ENCODE results near the gene FXYD6. TPM values are rescaled to one million over a fixed set of nuclear protein-coding genes. Genes with fewer than 3 reads are reported as not detected.
A peak's percentile ranks its signal among the peaks of the same experiment; 100 is the strongest.

FXYD6 gene
- total and polyA plus RNA-seq, 2 of the 8 experiments (the other 6 are each of a cell fraction or from before 2014, with no cell fraction given), result 44.6 to 117 TPM

DNA sequence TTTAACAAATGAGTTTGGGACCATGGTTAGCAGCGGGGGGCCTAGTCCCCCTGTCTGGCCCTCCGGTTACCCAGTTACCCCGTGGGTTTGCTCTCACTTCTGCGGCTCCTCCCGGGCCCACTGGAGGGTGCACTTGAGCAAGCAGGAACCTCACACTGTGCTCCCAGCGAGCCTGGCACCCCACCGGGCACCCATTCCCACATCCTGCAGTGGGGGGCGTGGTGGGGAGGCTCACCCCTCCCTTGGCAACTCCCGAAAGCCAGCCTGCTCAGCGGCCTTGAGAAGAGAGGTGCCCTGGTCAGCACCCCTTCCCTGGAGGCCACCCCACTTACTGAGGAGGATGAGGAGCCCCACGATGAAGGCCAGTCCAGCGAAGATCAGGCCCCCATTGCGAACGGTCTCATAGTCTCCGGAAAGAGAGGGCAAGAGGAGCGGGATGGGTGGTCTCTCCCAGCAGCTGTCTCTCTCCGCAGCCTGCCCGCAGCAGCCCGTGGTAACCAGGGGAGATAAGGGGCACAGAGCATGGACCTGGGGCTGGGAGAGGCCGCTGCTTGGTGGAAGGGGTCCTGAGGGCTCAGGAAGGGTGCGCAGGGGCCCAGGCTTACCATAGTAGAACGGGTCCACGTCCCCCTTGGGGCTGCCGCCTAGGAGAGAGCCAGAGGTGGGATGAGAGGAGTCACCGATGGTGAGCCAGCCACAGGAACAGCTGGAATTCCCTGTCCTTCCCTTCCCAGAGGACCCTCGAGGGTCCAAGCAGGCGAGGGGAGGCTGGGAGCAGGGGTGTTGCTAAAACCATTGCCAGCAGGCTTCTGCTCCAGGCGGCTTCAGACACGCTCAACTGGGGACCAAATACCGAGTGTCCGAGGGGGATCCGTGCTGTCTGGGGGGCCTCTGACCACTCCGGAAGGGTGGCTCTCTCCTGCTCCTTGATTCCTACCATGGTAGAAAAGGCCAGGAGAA is 54.1 kb downstream of the FXYD6 start:
- Histone ChIP-seq H2BK20ac (ENCODE audit: low read length) (no peak overlapping the region), H2AFZ (ENCODE audit: low read length) (no peak overlapping the region), H3K79me2 (ENCODE audit: control insufficient read depth in 1 of 2, insufficient read depth in 2 of 2, low read length in 2 of 2) (no peaks in the 10 kb centered on the region), H3K23me2 (ENCODE audit: low read depth, low read length) (no peaks in the 10 kb centered on the region; the same call in 1 of the 2 replicates), H3K27ac (ENCODE audit: low read depth, low read length) (no peak overlapping the region), H2AK5ac (ENCODE audit: low read depth, low read length) (no peak overlapping the region; the same call in 1 of the 2 replicates), H3K9ac (replicated peaks in 1 of 4; ENCODE audit: extremely low read depth in 1 of 4, low read depth in 3 of 4, low read length in 3 of 4) (no peak overlapping the region), H3K4me2 (ENCODE audit: insufficient read depth in 1 of 2, low read depth in 2 of 2, low read length in 2 of 2) (no peak overlapping the region), H3K4me1 (replicated peaks in 1 of 4; ENCODE audit: control insufficient read depth in 3 of 4, insufficient read depth in 4 of 4, low read length in 3 of 4) (peaks cover 0 to 32% (median 19%) of the 10 kb centered on the region in 4 experiments; a peak in 6 of 7 replicates), H2BK120ac (replicated peaks; ENCODE audit: low read depth, low read length) (no peak overlapping the region), H2BK12ac (ENCODE audit: low read depth, low read length) (peak overlapping the region; percentile 80; the same call in 1 of the 2 replicates), H3K9me3 (ENCODE audit: insufficient read depth in 2 of 2, low read depth in 1 of 2, low read length in 1 of 2) (no peaks in the 10 kb centered on the region), H4K91ac (replicated peaks; ENCODE audit: insufficient read length, low read length) (peak overlapping the region; percentile 29), H3K23ac (ENCODE audit: insufficient read length) (no peak overlapping the region), H2BK15ac (ENCODE audit: low read length) (peak overlapping the region; percentile 81; the same call in 1 of the 2 replicates), H3K18ac (ENCODE audit: extremely low read depth, low read length) (peak overlapping the region; percentile 78), H3K4me3 (ENCODE audit: extremely low read depth in 1 of 4, insufficient read depth in 2 of 4, low read depth in 3 of 4, low read length in 4 of 4) (no peak overlapping the region), H3K56ac (replicated peaks; ENCODE audit: insufficient read length, low read depth, low read length) (no peak overlapping the region), H2BK5ac (ENCODE audit: low read depth, low read length) (peak overlapping the region; percentile 81), H3K14ac (ENCODE audit: insufficient read length) (no peak overlapping the region), H3K79me1 (ENCODE audit: low read depth, low read length) (no peaks in the 10 kb centered on the region), H3K27me3 (replicated peaks in 1 of 4; ENCODE audit: control insufficient read depth in 3 of 4, extremely low read depth in 1 of 4, insufficient read depth in 3 of 4, low read length in 3 of 4) (no peaks in the 10 kb centered on the region; a peak in 1 of 7 replicates), H4K5ac (ENCODE audit: insufficient read length, low read depth, low read length) (no peak overlapping the region), H3K36me3 (ENCODE audit: control insufficient read depth in 2 of 4, insufficient read depth in 4 of 4, low read length in 3 of 4) (no peaks in the 10 kb centered on the region), H3K4ac (replicated peaks; ENCODE audit: insufficient read length, low read depth, low read length) (no peak overlapping the region), H4K8ac (ENCODE audit: extremely low read depth, insufficient read depth, low read length) (peak overlapping the region; percentile 38; the same call in 1 of the 2 replicates), H4K20me1 (replicated peaks in 1 of 2; ENCODE audit: control insufficient read depth in 1 of 2, insufficient read depth in 2 of 2, low read length in 2 of 2) (no peaks in the 10 kb centered on the region)
- POLR2A ChIA-PET (ENCODE audit: partially characterized antibody), result interaction anchor here (0.9 kb wide), 1 partner anchor 124 kb away, joined by 3 read pairs; no protein-coding TSS in a partner anchor
- DNase-seq (ENCODE audit: low read depth in 1 of 2, low spot score in 2 of 2), result peak in 1 of 2 experiments; percentile 80
- TF ChIP-seq SAP30 (IDR thresholded peaks at IDR 0.05; ENCODE audit: insufficient read depth, insufficient replicate concordance, low read length), result no peak
- TF ChIP-seq FOSL1 (IDR thresholded peaks at IDR 0.05; ENCODE audit: insufficient read depth, low read depth, low read length), result no peak
- TF ChIP-seq, protein P1, sequence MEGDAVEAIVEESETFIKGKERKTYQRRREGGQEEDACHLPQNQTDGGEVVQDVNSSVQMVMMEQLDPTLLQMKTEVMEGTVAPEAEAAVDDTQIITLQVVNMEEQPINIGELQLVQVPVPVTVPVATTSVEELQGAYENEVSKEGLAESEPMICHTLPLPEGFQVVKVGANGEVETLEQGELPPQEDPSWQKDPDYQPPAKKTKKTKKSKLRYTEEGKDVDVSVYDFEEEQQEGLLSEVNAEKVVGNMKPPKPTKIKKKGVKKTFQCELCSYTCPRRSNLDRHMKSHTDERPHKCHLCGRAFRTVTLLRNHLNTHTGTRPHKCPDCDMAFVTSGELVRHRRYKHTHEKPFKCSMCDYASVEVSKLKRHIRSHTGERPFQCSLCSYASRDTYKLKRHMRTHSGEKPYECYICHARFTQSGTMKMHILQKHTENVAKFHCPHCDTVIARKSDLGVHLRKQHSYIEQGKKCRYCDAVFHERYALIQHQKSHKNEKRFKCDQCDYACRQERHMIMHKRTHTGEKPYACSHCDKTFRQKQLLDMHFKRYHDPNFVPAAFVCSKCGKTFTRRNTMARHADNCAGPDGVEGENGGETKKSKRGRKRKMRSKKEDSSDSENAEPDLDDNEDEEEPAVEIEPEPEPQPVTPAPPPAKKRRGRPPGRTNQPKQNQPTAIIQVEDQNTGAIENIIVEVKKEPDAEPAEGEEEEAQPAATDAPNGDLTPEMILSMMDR (IDR thresholded peaks at IDR 0.05; ENCODE audit: control extremely low read depth in 1 of 3, insufficient read depth in 1 of 3, low read depth in 1 of 3, low read length in 3 of 3), result peak in 2 of 3 experiments; percentile 72 to 79; a peak in 3 of 4 replicates
- TF ChIP-seq RAD21 (IDR thresholded peaks at IDR 0.05 in 1 of 2, conservative IDR thresholded peaks at IDR 0.05 in 1 of 2; ENCODE audit: low read depth in 2 of 2, low read length in 2 of 2), result peak; percentile 54 to 71
- TF ChIP-seq RFX5 (IDR thresholded peaks at IDR 0.05; ENCODE audit: borderline replicate concordance, low read depth, low read length), result no peak
- TF ChIP-seq YY1 (IDR thresholded peaks at IDR 0.05; ENCODE audit: low read depth, low read length), result no peak
- FAIRE-seq, result no peak
- CTCF ChIA-PET (ENCODE audit: partially characterized antibody), result interaction anchor here (0.7 to 9.7 kb wide), 33 partner anchors 7 to 519 kb away, joined by 3 to 163 read pairs (median 5); partner anchors contain the start of gene TMPRSS13
- 80% methylated on average over 33 of the region's 33 CpGs; no CpG with 5 or more reads in 1 of the 2 experiments for WGBS, 2 experiments (ENCODE audit: extremely low coverage in 1 of 2, insufficient coverage in 1 of 2, insufficient read length in 1 of 2, insufficient replicate concordance in 2 of 2, low coverage in 1 of 2, low lambda C conversion rate in 2 of 2, missing lambda C conversion rate in 1 of 2)
